Activated T-helper 9 cell treated with anti-CD3 and anti-CD28 coated beads, Interleukin-2, amount 50 U/mL, for 16 hours (primary cell): ENCODE results near the gene ADAMTS19.
"Not testable (repeated sequence)": the region's sequence is repeated elsewhere in the genome, so short reads cannot be mapped to it uniquely, and the experiment has no call there.

Experiments used
- DNase-seq: peaks from one replicate; pipeline ENCODE4 v3.0.0-alpha.2; 2020; ENCODE audit warnings: low read depth

ADAMTS19 gene

DNA sequence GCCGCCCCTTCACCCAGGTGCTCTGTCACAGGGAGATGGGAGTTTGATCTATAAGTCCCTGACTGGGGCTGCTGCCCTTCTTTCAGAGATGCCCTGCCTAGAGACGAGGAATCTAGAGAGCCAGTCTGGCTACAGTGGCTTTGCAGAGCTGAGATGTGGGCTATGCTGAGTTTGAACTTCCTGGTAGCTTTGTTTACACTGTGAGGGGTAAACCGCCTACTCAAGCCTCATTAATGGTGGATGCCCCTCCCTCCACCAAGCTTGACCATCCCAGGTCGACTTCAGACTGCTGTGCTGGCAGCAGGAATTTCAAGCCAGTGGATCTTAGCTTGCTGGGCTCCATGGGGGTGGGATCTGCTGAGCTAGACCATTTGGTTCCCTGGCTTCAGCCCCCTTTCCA lies 124.4 kb downstream of the ADAMTS19 start:
- DNase-seq, result not testable (repeated sequence)

DNA sequence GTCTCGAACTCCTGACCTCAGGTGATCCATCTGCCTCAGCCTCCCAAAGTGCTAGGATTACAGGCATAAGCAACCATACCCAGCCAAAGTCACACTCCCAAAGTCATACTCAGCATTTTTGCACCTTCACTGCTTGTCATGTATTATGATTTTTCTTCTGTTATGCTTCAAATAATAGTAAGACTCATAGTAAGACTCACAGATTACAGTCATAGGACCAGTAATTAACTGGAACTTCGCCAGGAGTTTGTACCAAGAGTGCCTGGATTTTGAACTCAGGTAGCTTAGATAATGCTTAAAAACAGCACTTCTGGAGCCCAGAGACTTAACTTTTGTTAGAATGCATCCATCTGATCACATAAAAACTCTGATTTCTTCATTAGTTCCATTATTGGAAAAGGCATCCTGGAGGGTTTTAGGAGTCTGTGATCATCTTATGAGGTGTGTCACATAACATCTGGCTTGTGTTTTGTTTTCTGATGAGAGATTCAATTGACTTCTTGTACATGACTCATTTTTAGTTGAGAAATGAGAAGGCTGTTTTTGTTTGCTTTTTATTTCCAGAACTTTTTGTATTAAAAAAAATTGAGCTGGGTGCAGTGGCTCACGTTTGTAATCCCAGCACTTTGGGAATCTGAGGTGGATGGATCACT lies 131.5 kb downstream of the ADAMTS19 start:
- no peak for DNase-seq

- no peak for DNase-seq
These were observed 133.4 kb downstream of the ADAMTS19 start for GRCh38 chr5:129593525-129593924.

DNA sequence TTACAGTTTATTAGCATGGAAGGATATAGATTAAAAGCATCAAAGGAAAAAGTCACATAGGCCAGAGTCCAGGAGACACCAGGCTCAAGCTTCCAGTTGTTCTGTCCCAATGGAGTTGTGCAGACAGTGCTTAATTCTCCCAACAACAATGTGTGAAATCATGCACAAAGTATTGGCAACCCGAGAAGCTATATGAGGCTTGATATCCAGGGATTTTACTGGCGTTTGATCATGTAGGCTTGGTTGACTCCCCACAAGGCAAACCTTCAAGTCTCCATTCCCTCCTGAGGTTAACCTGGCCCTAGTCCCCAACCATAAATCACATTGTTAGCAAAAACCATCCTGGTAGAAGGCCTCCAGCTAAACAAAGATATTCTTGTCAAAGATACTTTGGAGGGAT lies 141.5 kb downstream of the ADAMTS19 start:
- no peak for DNase-seq

GRCh38 chr5:129608350-129608749 lies 148.3 kb downstream of the ADAMTS19 start:
- DNase-seq, result no peak

DNA sequence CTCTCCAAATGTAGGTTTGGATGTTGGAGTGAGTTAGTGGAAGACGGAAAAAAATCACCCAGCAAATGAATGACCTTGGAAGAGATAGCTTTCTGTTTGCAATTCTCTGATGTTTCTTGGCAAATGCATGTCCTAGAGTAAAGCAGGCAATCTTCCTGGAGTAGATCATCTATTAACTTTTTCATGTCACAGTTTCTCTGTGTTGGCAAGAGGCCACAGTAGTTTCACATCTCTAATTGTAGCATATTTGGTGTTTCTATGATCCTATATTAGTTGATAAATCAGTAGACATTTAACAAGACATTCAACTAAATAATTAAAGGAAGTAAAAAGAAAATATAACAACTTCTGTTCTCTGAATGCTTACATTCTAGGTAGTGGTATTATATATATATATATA lies 149.6 kb downstream of the ADAMTS19 start:
- no peak for DNase-seq

GRCh38 chr5:129616517-129616916 lies 156.4 kb downstream of the ADAMTS19 start:
- DNase-seq, result no peak

DNA sequence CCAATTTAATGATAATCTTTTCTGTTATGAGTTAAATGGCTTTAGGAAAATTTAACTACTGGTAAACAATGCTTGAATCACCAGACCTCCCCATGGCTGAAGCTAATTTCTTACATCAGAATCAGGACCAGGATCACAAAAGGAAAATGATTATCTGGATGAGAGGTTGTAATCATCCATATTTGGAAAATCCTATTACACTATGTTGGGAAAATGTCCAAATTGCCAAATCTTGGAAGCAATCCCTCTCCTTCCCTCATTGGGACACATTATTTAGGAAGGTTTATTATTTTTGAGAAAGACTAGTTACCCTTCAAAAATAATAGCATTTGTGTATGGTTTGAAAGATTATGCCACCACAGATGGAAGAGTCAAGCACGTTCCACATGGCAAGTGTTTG lies 157.1 kb downstream of the ADAMTS19 start:
- no peak for DNase-seq

- no peak for DNase-seq
These were observed 159.7 kb downstream of the ADAMTS19 start for GRCh38 chr5:129619782-129620181.

DNA sequence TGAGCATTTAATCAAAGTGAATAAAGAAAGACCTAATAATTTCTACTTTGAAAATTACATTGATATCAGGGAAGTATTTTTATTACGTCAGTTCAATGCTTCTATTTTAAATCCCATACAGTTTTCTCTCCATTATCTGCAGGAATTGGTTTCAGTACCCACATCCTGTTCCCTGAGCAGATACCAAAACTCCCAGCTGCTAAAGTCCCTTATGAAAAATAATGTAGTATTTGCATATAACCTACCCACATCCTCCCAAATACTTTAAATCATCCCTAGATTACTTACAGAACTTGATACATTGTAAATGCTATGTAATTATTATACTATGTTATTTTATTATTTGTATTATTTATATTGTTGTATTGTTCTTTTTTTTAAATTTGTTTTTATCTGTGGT lies 162.4 kb downstream of the ADAMTS19 start:
- DNase-seq, result no peak

GRCh38 chr5:129629575-129629974 lies 169.5 kb downstream of the ADAMTS19 start:
- no peak for DNase-seq

- no peak for DNase-seq
These were observed 170.0 kb downstream of the ADAMTS19 start for GRCh38 chr5:129630101-129630500.

GRCh38 chr5:129631961-129632360 lies 171.9 kb downstream of the ADAMTS19 start:
- no peak for DNase-seq

GRCh38 chr5:129637501-129637900 lies 177.4 kb downstream of the ADAMTS19 start:
- not testable (repeated sequence) for DNase-seq

- DNase-seq, result no peak
These were observed 179.2 kb downstream of the ADAMTS19 start for GRCh38 chr5:129639331-129639730.

- no peak for DNase-seq
These were observed 192.4 kb downstream of the ADAMTS19 start for GRCh38 chr5:129652349-129653056.

DNA sequence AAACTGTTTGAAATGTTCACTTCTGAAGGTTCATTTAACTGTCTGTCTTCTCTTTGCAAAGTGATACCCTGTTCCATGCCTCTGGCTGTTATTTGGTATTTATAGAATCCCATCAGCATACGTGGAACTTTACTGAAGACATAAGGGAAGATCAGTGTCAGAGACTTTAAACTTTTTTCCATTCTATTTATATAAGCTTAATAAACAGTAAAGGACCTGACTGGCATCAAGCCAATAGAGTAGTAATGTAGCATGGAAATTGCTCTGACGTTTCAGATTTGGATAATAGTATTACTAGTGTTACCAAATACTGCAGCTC lies 192.9 kb downstream of the ADAMTS19 start:
- DNase-seq, result no peak

DNA sequence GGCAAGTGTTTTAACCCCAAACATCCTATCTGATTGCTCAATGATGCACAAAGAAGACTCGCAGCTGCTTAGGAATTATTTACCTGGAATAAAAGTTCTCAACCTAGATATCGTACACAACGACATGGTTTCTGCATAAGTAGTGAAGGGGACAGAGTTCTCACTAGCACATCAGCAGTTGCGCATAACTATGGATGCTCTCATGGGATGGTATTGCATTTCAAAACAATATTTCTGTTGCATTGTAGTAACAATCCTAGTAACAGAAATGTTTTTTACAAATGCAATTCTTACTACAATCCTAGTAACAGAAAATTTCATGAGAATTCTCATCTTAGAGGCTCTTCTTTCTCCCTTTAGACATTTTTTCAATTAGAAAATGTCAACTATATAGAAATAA lies 193.3 kb downstream of the ADAMTS19 start:
- DNase-seq, result no peak

- no peak for DNase-seq
These were observed 196.9 kb downstream of the ADAMTS19 start for GRCh38 chr5:129656952-129657351.

GRCh38 chr5:129658801-129659200 lies 198.7 kb downstream of the ADAMTS19 start:
- DNase-seq, result no peak

DNA sequence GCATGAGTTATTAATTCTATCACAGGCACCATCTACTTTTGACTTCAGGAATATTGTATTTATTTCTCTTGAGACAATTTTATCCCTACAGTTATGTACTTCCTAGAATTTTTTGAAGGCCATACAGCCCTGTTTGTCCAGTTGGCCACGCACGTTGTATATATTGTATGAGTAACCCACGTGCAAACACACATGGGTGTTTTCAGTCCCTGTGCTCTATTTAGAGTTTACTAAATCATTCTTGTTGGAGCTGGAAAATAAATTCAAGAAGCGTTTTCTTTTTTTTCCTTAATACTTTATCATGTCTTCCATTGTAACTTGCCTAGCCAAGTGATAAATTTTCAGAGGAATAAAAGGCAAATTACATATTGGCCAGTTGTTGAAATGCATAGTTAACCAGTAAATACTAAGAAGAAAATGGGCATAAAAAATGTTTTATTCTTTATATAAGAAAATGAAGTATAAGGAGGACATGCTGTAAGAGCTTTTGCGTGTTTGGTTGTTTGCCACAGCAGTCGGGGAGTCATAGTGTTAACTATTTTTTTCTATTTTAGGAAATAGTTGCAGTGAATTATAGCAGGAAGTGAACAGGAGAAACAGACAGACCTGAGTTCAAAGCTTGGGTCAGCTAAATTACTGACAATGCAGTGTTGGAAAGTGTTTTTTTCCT lies 201.4 kb downstream of the ADAMTS19 start:
- DNase-seq, result no peak

- no peak for DNase-seq
These were observed 204.3 kb downstream of the ADAMTS19 start for GRCh38 chr5:129664336-129664937.

DNA sequence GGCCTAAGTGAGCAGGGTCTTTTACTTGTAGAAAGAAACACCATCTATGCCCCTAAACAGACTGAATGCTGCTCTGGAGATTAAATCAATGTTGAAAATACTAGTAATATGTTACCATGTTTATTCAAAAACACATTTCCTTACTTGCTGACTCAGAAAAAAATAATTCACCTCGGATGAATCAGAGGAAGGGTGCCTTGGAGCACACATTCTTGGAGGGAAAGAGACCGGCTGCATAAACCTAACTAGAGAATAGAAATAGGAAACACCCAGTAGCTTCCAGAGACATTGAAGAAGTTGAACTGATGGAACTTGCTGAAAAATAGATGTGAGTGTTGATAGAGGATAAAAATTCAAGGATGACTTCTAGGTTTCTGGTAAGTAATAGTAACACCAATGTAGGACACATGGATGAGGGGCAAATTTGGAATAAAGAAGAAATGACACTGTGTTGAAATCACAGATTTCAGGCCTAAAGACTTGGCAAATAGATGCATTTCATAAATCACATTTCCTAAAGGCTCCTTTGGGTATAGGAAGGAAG lies 210.9 kb downstream of the ADAMTS19 start:
- DNase-seq, result no peak
